ACC112 (cell line): ENCODE measurements around the gene CASP8AP2.
"Not testable (repeated sequence)": the region's sequence is repeated elsewhere in the genome, so short reads cannot be mapped to it uniquely, and the experiment has no call there.

Experiments used
- H2AFZ ChIP-seq: fragments of 200-600 bp; sonication (generic); one replicate; pipeline ENCODE4 v1.6.0; 2017; ENCODE audit warnings: antibody characterized with exemption, low read length; ENCODE audit not compliant: unreplicated experiment
- H3K27ac ChIP-seq: fragments of 200-600 bp; sonication (generic); 2 replicates; pipeline ENCODE4 v1.5.1; 2014; ENCODE audit warnings: low read depth, mild to moderate bottlenecking, antibody characterized with exemption, low read length, moderate library complexity
- H3K27me3 ChIP-seq: fragments of 200-600 bp; sonication (generic); 2 replicates; pipeline ENCODE4 v1.6.1; 2014; ENCODE audit warnings: mild to moderate bottlenecking, antibody characterized with exemption, low read length, moderate library complexity, mixed read lengths; ENCODE audit not compliant: insufficient read depth
- H3K36me3 ChIP-seq: fragments of 200-600 bp; sonication (generic); 2 replicates; pipeline ENCODE4 v1.6.1; 2016; ENCODE audit warnings: mild to moderate bottlenecking, antibody characterized with exemption, low read length, moderate library complexity, mixed read lengths; ENCODE audit not compliant: insufficient read depth
- H3K4me1 ChIP-seq: fragments of 200-600 bp; sonication (generic); one replicate; pipeline ENCODE4 v1.6.1; 2016; ENCODE audit warnings: low read length, mixed read lengths; ENCODE audit not compliant: insufficient read depth, unreplicated experiment, control insufficient read depth
- H3K4me3 ChIP-seq: fragments of 200-600 bp; sonication (generic); 2 replicates; pipeline ENCODE4 v1.5.1; 2014; ENCODE audit warnings: mild to moderate bottlenecking, low read depth, low read length
- H3K79me2 ChIP-seq: fragments of 200-600 bp; sonication (generic); one replicate; pipeline ENCODE4 v1.6.0; 2016; ENCODE audit warnings: low read length; ENCODE audit not compliant: control insufficient read depth, unreplicated experiment, insufficient read depth

The CASP8AP2 gene

DNA sequence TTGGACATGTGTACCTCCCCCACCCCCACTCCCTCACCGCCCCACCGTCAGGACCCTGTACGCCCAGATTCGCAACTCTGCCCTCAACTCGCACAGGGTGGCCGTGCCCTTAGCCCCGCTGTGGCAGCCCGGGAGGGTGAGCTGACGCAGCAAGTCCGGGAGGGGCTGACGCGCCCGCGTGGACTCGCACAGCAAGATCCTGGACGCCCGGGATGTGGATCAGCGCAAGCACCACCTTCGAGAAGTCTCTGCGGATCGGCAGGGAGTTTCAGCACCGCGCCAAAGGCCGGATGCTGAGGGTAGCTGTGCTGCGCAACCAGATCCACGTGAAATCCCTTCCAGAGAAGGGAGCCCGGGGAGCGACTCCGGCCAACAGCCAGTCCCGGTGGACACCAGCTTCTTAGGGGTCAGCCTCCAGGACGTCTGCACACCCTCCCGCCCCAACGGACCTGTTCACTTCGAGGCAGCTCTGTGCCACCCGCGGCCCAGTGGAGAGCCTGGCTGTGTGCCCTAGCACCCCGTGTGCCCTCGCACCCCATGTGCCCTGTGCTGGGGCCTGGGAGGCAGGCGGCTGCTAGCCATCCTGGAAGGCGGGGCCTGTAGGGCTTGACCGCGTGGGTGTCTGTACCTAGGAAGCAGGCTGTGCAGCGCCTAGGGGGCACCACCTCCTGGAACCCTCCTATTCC lies 57.9 kb downstream of the CASP8AP2 start:
- Histone ChIP-seq H3K79me2 (no peaks in the 10 kb centered on the region), H3K36me3 (no peaks in the 10 kb centered on the region), H3K4me3 (0 out of 2 replicates have a peak overlapping the region, but pooled peaks have one; percentile 1), H3K27me3 (peaks cover 51% of the 10 kb centered on the region), H3K4me1 (no peaks in the 10 kb centered on the region), H3K27ac (no peak overlapping the region), H2AFZ (no peak overlapping the region)

DNA sequence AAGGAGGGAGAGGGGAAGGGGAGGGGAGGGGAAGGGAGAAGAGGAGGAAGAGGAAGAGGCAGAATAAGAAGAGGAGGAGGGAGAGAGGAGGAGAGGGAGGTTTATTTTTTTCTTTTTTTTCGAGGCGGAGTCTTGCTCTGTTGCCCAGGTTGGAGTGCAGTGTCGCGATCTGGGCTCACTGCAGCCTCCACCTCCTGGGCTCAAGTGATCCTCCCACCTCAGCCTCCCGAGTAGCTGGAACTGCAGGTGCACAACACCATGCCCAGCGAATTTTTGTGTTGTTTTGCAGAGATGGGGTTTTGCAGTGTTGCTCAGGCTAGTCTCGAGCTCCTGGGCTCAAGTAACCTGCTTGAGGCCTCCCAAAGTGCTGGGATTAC lies 58.4 kb downstream of the CASP8AP2 start:
- H3K36me3 ChIP-seq = no peaks in the 10 kb centered on the region
- no peak overlapping the region for H2AFZ ChIP-seq
- no peak overlapping the region for H3K4me3 ChIP-seq
- no peak overlapping the region for H3K27ac ChIP-seq
- H3K79me2 ChIP-seq = no peaks in the 10 kb centered on the region
- peaks cover 53% of the 10 kb centered on the region for H3K27me3 ChIP-seq
- no peaks in the 10 kb centered on the region for H3K4me1 ChIP-seq

DNA sequence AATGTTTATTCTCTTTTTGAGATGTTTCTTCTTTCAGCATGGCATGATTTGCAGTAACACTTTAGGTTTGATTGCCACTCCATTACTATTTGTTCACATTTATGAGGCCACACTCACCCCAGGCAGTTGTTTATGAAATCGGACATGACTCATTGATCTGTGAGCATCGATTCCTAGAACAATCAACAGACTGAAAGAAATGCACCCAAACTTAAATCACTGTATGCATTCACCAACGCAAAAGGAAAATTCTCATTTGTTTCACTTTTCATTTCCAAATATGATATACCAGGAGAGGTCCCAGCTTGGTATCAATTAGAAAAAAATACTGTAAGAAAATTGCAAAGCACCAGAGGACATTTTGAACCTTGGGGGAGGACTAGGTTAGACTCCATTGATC lies 59.2 kb downstream of the CASP8AP2 start:
- Histone ChIP-seq H3K36me3 (no peaks in the 10 kb centered on the region), H3K27me3 (peaks cover 60% of the 10 kb centered on the region), H3K4me1 (no peaks in the 10 kb centered on the region), H3K27ac (no peak overlapping the region), H3K4me3 (no peak overlapping the region), H3K79me2 (no peaks in the 10 kb centered on the region), H2AFZ (no peak overlapping the region)

DNA sequence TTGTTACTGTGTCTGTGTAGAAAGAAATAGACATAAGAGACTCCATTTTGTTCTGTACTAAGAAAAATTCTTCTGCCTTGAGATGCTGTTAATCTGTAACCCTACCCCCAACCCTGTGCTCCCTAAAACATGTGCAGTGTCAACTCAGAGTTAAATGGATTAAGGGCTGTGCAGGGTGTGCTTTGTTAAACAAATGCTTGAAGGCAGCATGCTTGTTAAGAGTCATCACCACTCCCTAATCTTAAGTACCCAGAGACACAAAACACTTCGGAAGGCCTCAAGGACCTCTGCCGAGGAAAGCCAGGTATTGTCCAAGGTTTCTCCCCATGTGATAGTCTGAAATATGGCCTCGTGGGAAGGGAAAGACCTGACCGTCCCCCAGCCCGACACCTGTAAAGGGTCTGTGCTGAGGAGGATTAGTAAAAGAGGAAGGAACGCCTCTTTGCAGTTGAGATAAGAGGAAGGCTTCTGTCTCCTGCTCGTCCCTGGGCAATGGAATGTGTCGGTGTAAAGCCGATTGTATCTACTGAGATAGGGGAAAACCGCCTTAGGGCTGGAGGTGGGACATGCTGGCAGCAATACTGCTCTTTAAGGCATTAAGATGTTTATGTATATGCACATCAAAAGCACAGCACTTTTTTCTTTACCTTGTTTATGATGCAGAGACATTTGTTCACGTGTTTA lies 61.3 kb downstream of the CASP8AP2 start:
- not testable (repeated sequence) for H3K36me3 ChIP-seq, H2AFZ ChIP-seq, H3K4me3 ChIP-seq

DNA sequence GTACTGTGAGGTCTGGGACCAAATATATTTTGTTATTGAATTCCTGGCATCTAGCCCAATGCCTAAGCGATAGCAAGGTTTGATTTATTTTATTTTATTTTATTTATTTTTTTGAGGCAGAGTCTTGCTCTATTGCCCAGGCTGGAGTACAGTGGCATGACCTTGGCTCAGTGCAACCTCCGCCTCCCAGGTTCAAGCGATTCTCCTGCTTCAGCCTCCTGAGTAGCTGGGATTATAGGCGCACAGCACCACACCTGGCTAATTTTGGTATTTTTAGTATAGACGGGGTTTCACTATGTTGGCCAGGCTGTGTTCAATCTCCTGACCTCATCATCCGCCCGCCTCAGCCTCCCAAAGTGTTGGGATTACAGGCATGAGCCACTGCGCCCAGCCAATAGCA lies 62.9 kb downstream of the CASP8AP2 start:
- H3K79me2 ChIP-seq, H3K4me1 ChIP-seq, H3K27ac ChIP-seq, H3K4me3 ChIP-seq, H3K36me3 ChIP-seq, H2AFZ ChIP-seq: not testable (repeated sequence)
- peaks cover 84% of the 10 kb centered on the region for H3K27me3 ChIP-seq

More for the DNA sequence above, 61.3 kb downstream of the CASP8AP2 start:
- H3K27ac ChIP-seq, H3K4me1 ChIP-seq, H3K79me2 ChIP-seq: not testable (repeated sequence)
- peaks cover 80% of the 10 kb centered on the region for H3K27me3 ChIP-seq

DNA sequence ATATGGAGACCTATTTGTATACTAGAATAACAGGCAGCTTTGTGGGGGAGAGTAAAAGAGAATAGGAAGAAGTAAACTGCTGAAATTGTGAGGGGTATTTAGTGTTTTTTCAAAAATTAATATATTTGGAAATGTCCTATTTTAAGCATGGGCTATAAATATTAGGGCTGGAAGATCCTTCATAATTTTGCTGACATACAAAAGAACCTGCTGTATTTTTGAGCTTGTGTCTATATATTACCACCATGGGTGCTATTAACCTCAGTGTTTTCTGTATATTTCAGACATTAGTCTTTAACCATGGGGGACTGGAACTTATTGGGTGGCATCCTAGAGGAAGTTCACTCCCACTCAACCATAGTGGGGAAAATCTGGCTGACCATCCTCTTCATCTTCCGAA lies 64.5 kb downstream of the CASP8AP2 start, which contains the start of gene GJA10:
Gene GJA10, plus strand, starts transcription at position 301 of the 400 bp plus-strand sequence. Its CDS starts 0 bp downstream, at position 301.
- Histone ChIP-seq H3K4me1 (no peaks in the 10 kb centered on the region), H2AFZ (no peak within 1 kb of the TSS), H3K4me3 (no peak within 1 kb of the TSS), H3K27ac (no peak within 1 kb of the TSS), H3K79me2 (no peaks in the 10 kb centered on the region), H3K27me3 (peaks cover 72% of the 10 kb centered on the region), H3K36me3 (no peaks in the 10 kb centered on the region)

DNA sequence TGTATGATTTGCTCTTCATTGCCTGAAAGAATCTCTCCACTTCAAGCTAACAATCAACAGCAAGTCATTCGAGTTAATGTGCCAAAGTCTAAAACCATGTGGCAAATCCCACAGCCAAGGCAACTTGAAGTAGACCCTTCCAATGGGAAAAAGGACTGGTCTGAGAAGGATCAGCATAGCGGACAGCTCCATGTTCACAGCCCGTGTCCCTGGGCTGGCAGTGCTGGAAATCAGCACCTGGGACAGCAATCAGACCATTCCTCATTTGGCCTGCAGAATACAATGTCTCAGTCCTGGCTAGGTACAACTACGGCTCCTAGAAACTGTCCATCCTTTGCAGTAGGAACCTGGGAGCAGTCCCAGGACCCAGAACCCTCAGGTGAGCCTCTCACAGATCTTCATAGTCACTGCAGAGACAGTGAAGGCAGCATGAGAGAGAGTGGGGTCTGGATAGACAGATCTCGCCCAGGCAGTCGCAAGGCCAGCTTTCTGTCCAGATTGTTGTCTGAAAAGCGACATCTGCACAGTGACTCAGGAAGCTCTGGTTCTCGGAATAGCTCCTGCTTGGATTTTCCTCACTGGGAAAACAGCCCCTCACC lies 65.7 kb downstream of the CASP8AP2 start:
- Histone ChIP-seq H3K36me3 (no peaks in the 10 kb centered on the region), H2AFZ (no peak overlapping the region), H3K27ac (no peak overlapping the region), H3K4me1 (no peaks in the 10 kb centered on the region), H3K27me3 (peaks cover 72% of the 10 kb centered on the region), H3K79me2 (no peaks in the 10 kb centered on the region), H3K4me3 (no peak overlapping the region)

DNA sequence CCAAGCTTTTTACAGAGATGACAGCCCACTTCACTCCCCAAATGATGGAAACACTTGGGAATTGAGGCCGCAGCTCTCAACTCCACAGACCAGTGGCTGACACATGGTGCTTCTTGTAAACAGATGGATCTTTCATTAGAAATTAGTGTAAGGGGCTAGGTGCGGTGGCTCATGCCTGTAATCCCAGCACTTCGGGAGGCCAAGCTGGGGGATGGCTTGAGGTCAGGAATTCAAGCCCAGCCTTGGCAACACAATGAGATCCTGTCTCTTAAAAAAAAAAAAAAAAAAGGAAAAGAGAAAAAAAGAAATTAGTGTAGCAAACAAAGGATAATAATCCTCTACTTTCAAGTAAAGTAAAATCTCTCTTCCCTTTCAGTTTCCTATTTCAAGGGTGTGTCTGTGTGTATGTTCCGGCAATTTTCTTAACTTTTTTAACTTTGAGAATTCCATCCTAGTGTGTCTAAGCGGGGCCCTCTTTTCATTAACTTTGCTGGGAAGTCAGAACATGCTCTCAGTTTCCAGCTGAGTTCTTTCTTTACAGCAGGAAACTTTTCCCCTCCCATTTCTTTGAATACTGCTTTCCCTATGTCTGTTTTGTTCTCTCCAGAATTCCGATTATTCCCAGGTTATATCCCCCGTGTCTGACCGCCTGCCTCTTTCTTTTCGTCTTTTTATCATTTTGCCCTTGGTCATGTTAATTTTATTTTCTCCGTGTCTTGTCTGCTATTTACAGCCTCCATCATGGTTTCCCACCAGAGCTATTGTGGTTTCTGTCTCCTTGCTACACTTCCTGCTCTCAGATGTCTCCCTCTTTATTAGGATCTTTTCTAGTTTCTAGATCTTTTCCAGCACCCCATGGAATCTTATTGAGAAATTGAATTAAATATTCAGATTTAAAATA lies 80.6 kb downstream of the CASP8AP2 start:
- not testable (repeated sequence) for H3K4me3 ChIP-seq, H3K27ac ChIP-seq, H2AFZ ChIP-seq, H3K36me3 ChIP-seq, H3K79me2 ChIP-seq, H3K4me1 ChIP-seq
- peaks cover 18% of the 10 kb centered on the region for H3K27me3 ChIP-seq

DNA sequence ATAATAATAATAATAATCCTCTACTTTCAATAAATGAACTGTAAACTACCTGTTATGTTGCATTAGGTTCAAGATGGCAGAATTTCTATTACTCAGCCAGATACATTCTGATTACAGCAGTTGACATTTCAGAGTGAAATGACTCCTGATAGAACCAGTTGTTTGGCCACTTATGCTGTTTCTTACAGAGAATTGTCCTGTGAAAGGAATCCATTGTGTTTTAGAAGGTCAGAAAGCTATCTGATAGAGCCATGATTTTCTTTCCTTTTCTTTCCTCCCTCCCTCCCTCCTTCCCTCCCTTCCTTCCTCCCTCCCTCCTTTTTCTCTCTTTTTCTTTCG lies 81.2 kb downstream of the CASP8AP2 start:
- Histone ChIP-seq H3K4me1 (no peaks in the 10 kb centered on the region), H3K36me3 (no peaks in the 10 kb centered on the region), H2AFZ (no peak overlapping the region), H3K79me2 (no peaks in the 10 kb centered on the region), H3K27ac (no peak overlapping the region), H3K4me3 (no peak overlapping the region), H3K27me3 (peaks cover 18% of the 10 kb centered on the region)

DNA sequence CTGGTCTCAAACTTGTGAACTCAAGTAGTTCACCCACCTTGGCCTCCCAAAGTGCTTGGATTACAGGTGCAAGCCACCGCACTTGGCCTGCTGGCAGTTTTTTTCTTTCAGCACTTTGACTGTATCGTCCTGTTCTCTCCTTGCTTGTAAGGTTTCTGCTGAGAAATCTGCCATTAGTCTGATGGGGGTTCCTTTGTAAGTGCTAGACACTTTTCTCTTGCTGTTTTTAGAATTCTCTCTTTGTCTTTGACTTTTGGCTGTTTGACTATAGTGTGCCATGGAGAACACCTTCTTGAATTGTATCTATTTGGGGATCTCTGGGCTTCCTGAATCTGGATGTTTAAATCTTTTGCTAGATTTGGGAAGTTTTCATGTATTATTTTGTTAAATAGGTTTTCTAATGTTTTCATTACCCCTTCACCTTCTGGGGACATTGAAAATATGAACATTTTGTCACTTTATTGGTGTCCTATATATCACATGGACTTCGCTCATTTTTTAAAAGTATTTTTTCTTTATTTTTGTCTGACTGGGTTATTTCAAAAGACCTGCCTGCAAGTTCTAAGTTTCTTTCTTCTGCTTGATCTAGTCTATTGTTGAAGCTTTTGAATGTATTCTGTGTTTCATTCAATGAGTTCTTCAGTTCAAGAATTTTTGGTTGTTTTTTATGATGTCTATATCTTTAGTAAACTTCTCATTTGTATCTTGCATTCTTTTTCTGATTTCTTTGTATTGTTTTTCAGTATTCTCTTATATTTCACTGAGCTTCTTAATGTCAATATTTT lies 86.6 kb downstream of the CASP8AP2 start:
- Histone ChIP-seq H3K36me3 (no peaks in the 10 kb centered on the region), H3K27ac (no peak overlapping the region), H3K4me3 (no peak overlapping the region), H2AFZ (no peak overlapping the region), H3K27me3 (no peaks in the 10 kb centered on the region), H3K4me1 (no peaks in the 10 kb centered on the region), H3K79me2 (no peaks in the 10 kb centered on the region)
